ENCODE measurements around the gene RETREG1. TPM values are rescaled to one million over a fixed set of nuclear protein-coding genes. Genes with fewer than 3 reads are reported as not detected.
"Not testable (repeated sequence)": the region's sequence is repeated elsewhere in the genome, so short reads cannot be mapped to it uniquely, and the experiment has no call there.

The RETREG1 gene
- total RNA-seq, 1 donor from 2014 or later = 11.6 TPM

- no peak overlapping the region for H3K4me3 Mint-ChIP-seq
- H3K9me3 Mint-ChIP-seq = no peaks in the 10 kb centered on the region
- peaks cover 20% of the 10 kb centered on the region for H3K36me3 Mint-ChIP-seq
- peaks cover 6% of the 10 kb centered on the region for H3K4me1 Mint-ChIP-seq (ENCODE audit: unreplicated experiment)
- no peak overlapping the region for H3K27ac Mint-ChIP-seq
- no peak for TF ChIP-seq CTCF (conservative IDR thresholded peaks at IDR 0.05)
- no peaks in the 10 kb centered on the region for H3K27me3 Mint-ChIP-seq
- DNase-seq (ENCODE audit: extremely low spot score, unreplicated experiment) = no peak
Measured at GRCh38 chr5:16454686-16455085, 162.1 kb downstream of the RETREG1 start.

GRCh38 chr5:16453609-16454008 is 163.2 kb downstream of the RETREG1 start:
- no peak overlapping the region for H3K4me3 Mint-ChIP-seq
- no peaks in the 10 kb centered on the region for H3K9me3 Mint-ChIP-seq
- TF ChIP-seq CTCF (conservative IDR thresholded peaks at IDR 0.05) = no peak
- H3K27me3 Mint-ChIP-seq = no peaks in the 10 kb centered on the region
- DNase-seq (ENCODE audit: extremely low spot score, unreplicated experiment) = no peak
- H3K4me1 Mint-ChIP-seq (ENCODE audit: unreplicated experiment) = peaks cover 6% of the 10 kb centered on the region
- peaks cover 24% of the 10 kb centered on the region for H3K36me3 Mint-ChIP-seq
- H3K27ac Mint-ChIP-seq = no peak overlapping the region

GRCh38 chr5:16450163-16450562 is 166.6 kb downstream of the RETREG1 start:
- H3K9me3 Mint-ChIP-seq = no peaks in the 10 kb centered on the region
- no peak for DNase-seq (ENCODE audit: extremely low spot score, unreplicated experiment)
- H3K4me1 Mint-ChIP-seq (ENCODE audit: unreplicated experiment) = no peaks in the 10 kb centered on the region
- H3K27ac Mint-ChIP-seq = no peak overlapping the region
- no peak overlapping the region for H3K4me3 Mint-ChIP-seq
- H3K27me3 Mint-ChIP-seq = no peaks in the 10 kb centered on the region
- H3K36me3 Mint-ChIP-seq = peaks cover 26% of the 10 kb centered on the region
- no peak for TF ChIP-seq CTCF (conservative IDR thresholded peaks at IDR 0.05)

DNA sequence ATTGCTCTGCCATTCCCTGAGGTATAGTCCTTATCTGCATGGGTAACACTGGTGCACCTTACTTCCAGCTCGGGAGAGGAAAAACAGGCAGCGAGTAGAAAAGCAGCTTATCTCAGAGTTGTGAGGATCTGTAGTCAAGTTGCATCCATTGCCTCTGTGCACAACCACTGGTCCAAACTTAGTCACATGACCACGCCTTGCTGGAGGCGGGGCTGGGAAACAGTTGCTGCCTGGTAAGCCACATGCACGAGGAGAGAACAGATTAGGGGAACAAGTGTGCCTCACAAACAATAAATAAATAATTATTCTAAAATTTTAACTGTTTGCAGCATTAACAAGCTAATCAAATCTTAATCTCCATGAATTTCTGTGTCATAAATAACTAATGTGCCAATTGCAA is 169.8 kb downstream of the RETREG1 start:
- H3K9me3 Mint-ChIP-seq = no peaks in the 10 kb centered on the region
- H3K36me3 Mint-ChIP-seq = peaks cover 20% of the 10 kb centered on the region
- DNase-seq (ENCODE audit: extremely low spot score, unreplicated experiment) = no peak
- no peaks in the 10 kb centered on the region for H3K27me3 Mint-ChIP-seq
- H3K4me1 Mint-ChIP-seq (ENCODE audit: unreplicated experiment) = no peaks in the 10 kb centered on the region
- no peak overlapping the region for H3K4me3 Mint-ChIP-seq
- no peak for TF ChIP-seq CTCF (conservative IDR thresholded peaks at IDR 0.05)
- H3K27ac Mint-ChIP-seq = no peak overlapping the region

- peak; percentile 18 for TF ChIP-seq CTCF (conservative IDR thresholded peaks at IDR 0.05)
- DNase-seq (ENCODE audit: extremely low spot score, unreplicated experiment) = no peak
- Mint-ChIP-seq H3K4me1 (ENCODE audit: unreplicated experiment) (no peaks in the 10 kb centered on the region), H3K9me3 (no peaks in the 10 kb centered on the region), H3K27ac (no peak overlapping the region), H3K4me3 (no peak overlapping the region), H3K36me3 (no peaks in the 10 kb centered on the region), H3K27me3 (peaks cover 12% of the 10 kb centered on the region)
Measured at GRCh38 chr5:16437977-16438376, 178.8 kb downstream of the RETREG1 start.

DNA sequence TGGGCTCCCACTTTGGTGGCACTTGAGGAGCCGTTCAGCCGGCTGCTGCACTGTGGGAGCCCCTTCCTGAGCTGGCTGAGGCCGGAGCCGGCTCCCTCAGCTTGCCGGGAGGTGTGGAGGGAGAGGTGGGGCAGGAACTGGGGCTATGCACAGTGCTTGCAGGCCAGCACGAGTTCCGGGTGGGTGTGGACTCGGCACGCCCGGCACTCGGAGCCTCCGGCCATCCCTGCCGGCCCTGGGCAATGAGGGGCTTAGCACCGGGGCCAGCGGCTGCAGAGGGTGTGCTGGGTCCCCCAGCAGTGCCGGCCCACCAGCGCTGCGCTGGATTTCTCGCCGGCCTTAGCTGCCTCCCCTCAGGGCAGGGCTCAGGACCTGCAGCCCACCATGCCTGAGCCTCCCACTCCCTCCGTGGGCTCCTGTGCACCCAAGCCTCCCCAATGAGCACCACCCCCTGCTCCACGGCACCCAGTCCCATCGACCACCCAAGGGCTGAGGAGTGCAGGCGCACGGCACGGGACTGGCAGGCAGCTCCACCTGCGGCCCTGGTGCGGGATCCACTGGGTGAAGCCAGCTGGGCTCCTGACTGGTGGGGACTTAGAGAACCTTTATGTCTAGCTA is 180.6 kb downstream of the RETREG1 start:
- not testable (repeated sequence) for H3K36me3 Mint-ChIP-seq; H3K9me3 Mint-ChIP-seq; DNase-seq (ENCODE audit: extremely low spot score, unreplicated experiment)

More for the DNA sequence above, 180.6 kb downstream of the RETREG1 start:
- not testable (repeated sequence) for H3K4me1 Mint-ChIP-seq (ENCODE audit: unreplicated experiment); H3K4me3 Mint-ChIP-seq; H3K27ac Mint-ChIP-seq
- H3K27me3 Mint-ChIP-seq = peaks cover 27% of the 10 kb centered on the region
